ENCODE measurements around the gene SLC3A2.

Gene SLC3A2

DNA sequence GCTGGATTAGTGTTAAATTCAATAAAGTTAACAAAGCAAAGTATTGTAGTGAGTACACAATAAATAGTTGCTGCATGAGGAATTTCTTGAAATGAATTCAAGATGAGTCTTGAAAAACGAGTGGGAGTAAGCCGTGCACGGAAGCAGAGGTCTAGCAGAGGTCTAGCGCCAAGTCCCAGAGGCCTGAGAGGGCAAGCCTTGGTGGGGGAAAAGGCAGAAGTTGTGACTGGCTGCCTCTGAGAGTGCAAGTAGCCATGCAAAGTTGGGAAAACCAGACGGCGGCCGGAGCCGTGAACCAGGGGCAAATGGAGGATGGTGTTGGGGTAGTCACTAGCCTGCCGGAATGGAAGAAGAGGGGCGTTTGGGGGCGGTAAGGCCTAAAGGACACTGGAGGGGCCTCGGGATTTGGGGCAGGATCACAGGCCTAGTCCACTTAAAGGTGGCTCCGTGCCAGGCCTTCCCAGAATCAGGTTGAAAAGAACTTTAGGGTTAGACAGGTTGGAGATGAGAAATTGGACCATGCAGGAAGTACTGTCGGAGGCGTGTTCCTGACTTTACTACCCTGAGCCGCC, 379 bp upstream of the SLC3A2 start:
- H3K9me3 ChIP-seq: no peaks in the 10 kb centered on the region
- H3K36me3 ChIP-seq: peaks cover 77% of the 10 kb centered on the region
- peak overlapping the region; percentile 99 for H3K9ac ChIP-seq
- peak overlapping the region; percentile 99 for H3K27ac ChIP-seq
- peaks cover 41% of the 10 kb centered on the region for H4K20me1 ChIP-seq
- peak overlapping the region; percentile 84 for H3K4me2 ChIP-seq
- peaks cover 38% of the 10 kb centered on the region for H3K4me1 ChIP-seq
- no peak for TF ChIP-seq Cebpa-rat (IDR thresholded peaks at IDR 0.05)
- H3K27me3 ChIP-seq: no peaks in the 10 kb centered on the region
- H3K4me3 ChIP-seq: peak overlapping the region; percentile 97

DNA sequence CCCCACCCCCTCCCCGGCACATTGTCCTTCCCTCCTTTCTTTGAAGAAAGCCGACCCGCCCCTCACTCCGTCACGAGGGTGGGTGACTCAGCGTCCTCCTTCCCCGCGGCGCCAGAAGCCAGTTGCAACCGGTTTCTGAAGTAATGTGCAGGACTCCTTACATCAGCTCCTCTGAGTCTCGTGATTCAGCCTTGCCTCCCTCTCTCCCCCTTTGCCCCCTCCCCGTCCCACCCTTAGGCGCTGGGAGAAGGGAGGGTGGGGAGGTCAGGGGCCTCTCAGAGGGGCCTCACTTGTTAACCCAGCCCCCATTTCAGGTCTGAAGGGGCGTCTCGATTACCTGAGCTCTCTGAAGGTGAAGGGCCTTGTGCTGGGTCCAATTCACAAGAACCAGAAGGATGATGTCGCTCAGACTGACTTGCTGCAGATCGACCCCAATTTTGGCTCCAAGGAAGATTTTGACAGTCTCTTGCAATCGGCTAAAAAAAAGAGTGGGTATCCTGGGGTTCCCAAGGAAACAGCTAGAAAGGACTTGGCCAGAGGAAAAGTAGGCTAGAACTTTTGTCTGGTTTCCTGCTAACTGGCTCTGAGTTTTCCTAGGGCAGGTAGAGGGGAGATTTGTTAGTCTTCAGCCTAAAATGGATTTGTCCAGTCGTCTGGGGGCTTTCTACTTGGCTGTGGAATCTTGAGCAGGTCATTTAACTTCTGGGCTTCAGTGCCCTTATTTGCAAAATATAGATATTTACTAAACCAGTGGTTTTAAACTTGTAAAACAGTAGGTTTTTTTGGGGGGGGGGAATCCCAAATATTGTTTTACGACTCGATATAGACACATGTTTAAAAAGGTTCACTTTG, 1.1 kb downstream of the SLC3A2 start:
- H4K20me1 ChIP-seq: peaks cover 51% of the 10 kb centered on the region
- peaks cover 38% of the 10 kb centered on the region for H3K4me1 ChIP-seq
- H3K27ac ChIP-seq: peak overlapping the region; percentile 99
- peak overlapping the region; percentile 99 for H3K9ac ChIP-seq
- peak overlapping the region; percentile 97 for H3K4me3 ChIP-seq
- peaks cover 77% of the 10 kb centered on the region for H3K36me3 ChIP-seq
- no peaks in the 10 kb centered on the region for H3K9me3 ChIP-seq
- H3K4me2 ChIP-seq: peak overlapping the region; percentile 84
- H3K27me3 ChIP-seq: no peaks in the 10 kb centered on the region
- TF ChIP-seq Cebpa-rat (IDR thresholded peaks at IDR 0.05): no peak

DNA sequence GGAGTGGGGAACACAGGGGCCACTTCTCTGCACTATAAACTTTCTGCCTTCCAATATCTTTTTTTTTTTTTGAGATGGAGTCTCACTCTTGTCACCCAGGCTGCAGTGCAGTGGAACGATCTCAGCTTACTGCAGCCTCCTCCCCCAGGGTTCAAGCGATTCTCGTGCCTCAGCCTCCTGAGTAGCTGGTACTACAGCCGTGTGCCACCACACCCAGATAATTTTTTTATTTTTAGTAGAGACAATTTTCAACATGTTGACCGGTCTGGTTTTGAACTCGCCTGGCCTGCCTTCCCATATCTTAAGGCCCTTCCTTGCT, 1.7 kb downstream of the SLC3A2 start:
- no peak for TF ChIP-seq Cebpa-rat (IDR thresholded peaks at IDR 0.05)
- H4K20me1 ChIP-seq: peaks cover 56% of the 10 kb centered on the region
- peak overlapping the region; percentile 99 for H3K27ac ChIP-seq
- H3K9me3 ChIP-seq: no peaks in the 10 kb centered on the region
- peaks cover 77% of the 10 kb centered on the region for H3K36me3 ChIP-seq
- peak overlapping the region; percentile 97 for H3K4me3 ChIP-seq
- peak overlapping the region; percentile 99 for H3K9ac ChIP-seq
- H3K4me1 ChIP-seq: peaks cover 38% of the 10 kb centered on the region
- peak overlapping the region; percentile 84 for H3K4me2 ChIP-seq
- H3K27me3 ChIP-seq: no peaks in the 10 kb centered on the region

DNA sequence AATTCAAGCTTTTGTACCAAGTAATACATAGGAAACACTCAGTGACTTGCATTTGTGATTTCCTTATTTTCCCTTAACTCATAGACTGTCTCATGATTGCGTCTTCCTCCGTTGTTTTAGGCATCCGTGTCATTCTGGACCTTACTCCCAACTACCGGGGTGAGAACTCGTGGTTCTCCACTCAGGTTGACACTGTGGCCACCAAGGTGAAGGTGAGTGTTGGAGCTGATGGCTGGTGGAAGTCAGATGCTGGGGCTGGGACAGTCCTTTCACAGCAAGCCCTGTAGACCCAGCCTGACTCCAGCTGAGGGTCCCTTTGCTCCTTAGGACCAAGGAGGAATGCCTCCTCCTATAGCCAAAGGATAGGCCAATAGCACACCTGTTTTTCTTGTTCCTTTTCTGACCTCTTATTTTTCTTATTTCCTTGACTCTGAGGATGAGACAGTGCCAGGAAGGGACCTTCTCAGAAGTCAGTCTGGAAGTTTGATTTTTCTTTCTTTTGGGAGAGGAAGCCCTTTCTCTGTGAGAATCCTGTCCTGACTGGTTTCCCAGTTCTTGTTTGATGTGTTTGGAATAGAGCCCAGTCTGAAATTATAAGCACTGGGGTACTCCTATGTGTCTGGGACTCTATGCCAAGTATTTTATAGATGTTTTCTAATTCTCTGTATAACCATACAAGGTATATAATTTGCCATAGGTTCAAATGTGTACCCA, 2.2 kb downstream of the SLC3A2 start:
- H4K20me1 ChIP-seq: peaks cover 62% of the 10 kb centered on the region
- H3K4me1 ChIP-seq: peaks cover 38% of the 10 kb centered on the region

DNA sequence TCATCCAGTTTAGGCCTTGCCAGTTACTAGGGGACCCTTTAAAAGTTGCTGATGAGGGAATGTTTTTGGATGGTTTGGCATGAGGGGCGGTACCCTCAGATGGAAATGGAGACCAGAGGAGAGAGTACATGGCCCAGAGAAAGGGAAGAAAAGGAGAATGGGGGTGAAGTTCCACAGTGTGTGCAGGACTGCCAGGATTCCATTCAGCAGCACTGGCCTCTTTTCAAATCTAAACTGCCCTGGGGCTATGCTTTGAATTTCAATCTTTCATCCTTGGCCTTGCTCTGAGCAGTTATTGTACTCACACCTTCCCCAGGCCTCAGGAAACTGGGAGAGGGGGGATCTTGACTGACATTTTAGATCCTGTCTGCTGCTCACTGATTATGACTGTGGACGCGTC, 3.0 kb downstream of the SLC3A2 start:
- Histone ChIP-seq H3K27ac (peak overlapping the region; percentile 99; the same call in 1 of the 2 replicates), H3K36me3 (peaks cover 78% of the 10 kb centered on the region), H3K4me1 (peaks cover 38% of the 10 kb centered on the region), H3K4me3 (peak overlapping the region; percentile 97), H3K9ac (peak overlapping the region; percentile 99), H3K4me2 (peak overlapping the region; percentile 84), H4K20me1 (peaks cover 69% of the 10 kb centered on the region), H3K27me3 (no peaks in the 10 kb centered on the region), H3K9me3 (no peaks in the 10 kb centered on the region)
- TF ChIP-seq Cebpa-rat (IDR thresholded peaks at IDR 0.05): no peak

More for the DNA sequence above, 2.2 kb downstream of the SLC3A2 start:
- Histone ChIP-seq H3K27ac (peak overlapping the region; percentile 99), H3K9me3 (no peaks in the 10 kb centered on the region), H3K27me3 (no peaks in the 10 kb centered on the region), H3K9ac (peak overlapping the region; percentile 99), H3K36me3 (peaks cover 77% of the 10 kb centered on the region), H3K4me2 (peak overlapping the region; percentile 84), H3K4me3 (peak overlapping the region; percentile 97)
- TF ChIP-seq Cebpa-rat (IDR thresholded peaks at IDR 0.05): no peak

DNA sequence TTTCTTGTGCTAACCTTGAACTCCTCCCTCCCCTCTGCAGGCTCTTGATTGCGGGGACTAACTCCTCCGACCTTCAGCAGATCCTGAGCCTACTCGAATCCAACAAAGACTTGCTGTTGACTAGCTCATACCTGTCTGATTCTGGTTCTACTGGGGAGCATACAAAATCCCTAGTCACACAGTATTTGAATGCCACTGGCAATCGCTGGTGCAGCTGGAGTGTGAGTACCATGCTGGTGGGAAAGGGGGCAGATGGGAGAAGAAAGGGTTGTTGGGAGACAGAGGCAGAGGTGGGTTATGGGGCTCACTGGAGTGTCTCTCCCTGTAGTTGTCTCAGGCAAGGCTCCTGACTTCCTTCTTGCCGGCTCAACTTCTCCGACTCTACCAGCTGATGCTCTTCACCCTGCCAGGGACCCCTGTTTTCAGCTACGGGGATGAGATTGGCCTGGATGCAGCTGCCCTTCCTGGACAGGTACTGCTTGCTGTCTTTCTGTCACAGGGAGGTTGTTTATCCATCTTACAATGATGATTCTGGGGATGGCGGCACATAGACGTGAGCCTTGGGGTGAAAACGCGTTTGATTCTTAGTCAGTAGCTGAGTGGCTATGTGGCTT, 4.5 kb downstream of the SLC3A2 start:
- Histone ChIP-seq H3K27ac (no peak overlapping the region), H3K4me1 (peaks cover 25% of the 10 kb centered on the region), H3K4me3 (no peak overlapping the region), H3K9ac (no peak overlapping the region), H4K20me1 (peaks cover 85% of the 10 kb centered on the region), H3K36me3 (peaks cover 85% of the 10 kb centered on the region), H3K27me3 (no peaks in the 10 kb centered on the region), H3K9me3 (no peaks in the 10 kb centered on the region), H3K4me2 (no peak overlapping the region)
- no peak for TF ChIP-seq Cebpa-rat (IDR thresholded peaks at IDR 0.05)

DNA sequence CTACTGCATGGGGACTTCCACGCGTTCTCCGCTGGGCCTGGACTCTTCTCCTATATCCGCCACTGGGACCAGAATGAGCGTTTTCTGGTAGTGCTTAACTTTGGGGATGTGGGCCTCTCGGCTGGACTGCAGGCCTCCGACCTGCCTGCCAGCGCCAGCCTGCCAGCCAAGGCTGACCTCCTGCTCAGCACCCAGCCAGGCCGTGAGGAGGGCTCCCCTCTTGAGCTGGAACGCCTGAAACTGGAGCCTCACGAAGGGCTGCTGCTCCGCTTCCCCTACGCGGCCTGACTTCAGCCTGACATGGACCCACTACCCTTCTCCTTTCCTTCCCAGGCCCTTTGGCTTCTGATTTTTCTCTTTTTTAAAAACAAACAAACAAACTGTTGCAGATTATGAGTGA, 7.7 kb downstream of the SLC3A2 start:
- Histone ChIP-seq H3K4me2 (no peak overlapping the region), H3K9me3 (no peaks in the 10 kb centered on the region), H3K27me3 (no peaks in the 10 kb centered on the region), H3K27ac (no peak overlapping the region), H3K36me3 (peaks cover 69% of the 10 kb centered on the region), H4K20me1 (peaks cover 68% of the 10 kb centered on the region), H3K9ac (no peak overlapping the region), H3K4me1 (peaks cover 10% of the 10 kb centered on the region), H3K4me3 (no peak overlapping the region)
- TF ChIP-seq Cebpa-rat (IDR thresholded peaks at IDR 0.05): no peak

DNA sequence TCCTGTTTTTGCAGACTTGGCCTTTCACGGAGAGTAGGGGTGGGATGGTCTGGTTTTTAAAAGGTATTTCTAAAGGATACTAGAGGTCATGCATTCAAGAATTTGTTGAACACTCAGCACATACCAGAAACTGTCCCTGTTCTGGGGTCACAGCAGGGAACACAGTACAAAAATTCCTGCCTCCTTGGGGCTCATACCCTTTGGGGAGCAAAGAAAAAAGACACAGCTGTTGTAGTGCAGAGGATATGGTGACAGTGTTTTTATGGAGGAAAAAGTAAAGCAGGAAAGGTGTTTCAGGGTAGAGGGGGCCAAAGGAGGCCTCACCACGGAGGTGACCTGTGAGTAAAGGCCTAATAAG, 8.4 kb downstream of the SLC3A2 start:
- no peak for TF ChIP-seq Cebpa-rat (IDR thresholded peaks at IDR 0.05)
- H4K20me1 ChIP-seq: peaks cover 61% of the 10 kb centered on the region
- H3K27me3 ChIP-seq: no peaks in the 10 kb centered on the region
- H3K4me2 ChIP-seq: no peak overlapping the region
- no peak overlapping the region for H3K4me3 ChIP-seq
- no peak overlapping the region for H3K9ac ChIP-seq
- H3K9me3 ChIP-seq: no peaks in the 10 kb centered on the region
- H3K27ac ChIP-seq: no peak overlapping the region
- H3K4me1 ChIP-seq: peaks cover 3% of the 10 kb centered on the region
- H3K36me3 ChIP-seq: peaks cover 62% of the 10 kb centered on the region

DNA sequence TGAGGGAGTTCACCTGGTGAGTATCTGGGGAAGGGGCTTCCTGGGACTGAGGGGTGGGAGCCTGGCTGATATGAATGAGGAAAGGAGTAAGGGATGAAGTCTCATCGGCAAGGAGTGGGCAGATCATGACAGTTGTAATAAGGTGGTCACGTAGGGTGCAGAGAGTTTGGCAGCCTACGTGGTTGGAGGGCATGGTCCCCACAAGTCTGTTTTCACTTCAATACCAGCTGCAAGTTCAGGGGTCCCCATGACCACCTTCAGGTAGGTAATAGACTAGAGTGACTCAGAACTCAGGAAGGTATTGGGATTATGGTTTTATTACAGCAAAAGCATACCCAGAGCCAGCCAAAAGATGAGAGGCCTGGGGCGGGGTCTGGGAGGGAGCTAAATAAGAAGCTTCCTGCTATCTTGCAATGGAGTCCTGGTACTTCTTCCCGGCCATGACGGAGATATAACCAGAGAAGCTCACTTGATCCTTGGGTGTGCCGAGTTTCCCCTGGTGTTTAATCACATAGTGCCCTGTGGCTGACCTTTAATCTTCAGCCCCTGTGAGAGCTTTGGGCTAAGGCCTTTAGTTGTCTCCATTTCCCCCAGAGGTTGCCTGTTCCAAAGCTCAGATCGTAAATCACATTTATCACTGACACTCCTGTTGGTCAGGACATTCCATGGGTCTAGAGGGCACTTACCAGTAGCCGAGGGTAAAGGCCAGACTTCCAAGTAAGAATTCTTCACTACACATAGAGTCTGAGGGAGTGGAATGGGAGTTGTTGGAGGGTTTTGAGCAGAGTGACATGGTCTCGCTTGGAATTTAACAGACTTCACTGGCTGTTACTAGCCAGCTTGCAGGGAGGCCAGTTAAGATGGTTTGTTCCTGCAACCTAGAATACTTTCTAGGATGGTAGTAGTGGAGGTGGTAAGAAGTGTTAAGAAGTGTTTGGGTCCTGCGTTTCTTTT, 9.1 kb downstream of the SLC3A2 start:
- Histone ChIP-seq H3K27ac (no peak overlapping the region), H4K20me1 (peaks cover 55% of the 10 kb centered on the region), H3K9ac (no peak overlapping the region)

More for the DNA sequence above, 9.1 kb downstream of the SLC3A2 start:
- H3K4me3 ChIP-seq: no peak overlapping the region
- peaks cover 55% of the 10 kb centered on the region for H3K36me3 ChIP-seq
- no peak for TF ChIP-seq Cebpa-rat (IDR thresholded peaks at IDR 0.05)
- H3K27me3 ChIP-seq: no peaks in the 10 kb centered on the region
- H3K9me3 ChIP-seq: no peaks in the 10 kb centered on the region
- H3K4me1 ChIP-seq: no peaks in the 10 kb centered on the region
- H3K4me2 ChIP-seq: no peak overlapping the region

Measured in BLaER1 (cell line).